ENCODE measurements around the gene GLS.

Gene GLS

GRCh38 chr2:190880378-190881083, at the start of gene GLS:
Gene GLS, plus strand, starts transcription at chr2:190880821. Its CDS starts 264 bp downstream, at chr2:190881085.
- peak within 1 kb of the TSS; percentile 96 for H3K4me3 Mint-ChIP-seq
- peak within 1 kb of the TSS; percentile 94 for H3K27ac Mint-ChIP-seq
- peaks cover 17% of the 10 kb centered on the region for H3K36me3 Mint-ChIP-seq (ENCODE audit: low read depth)

GRCh38 chr2:190831941-190832340, 48.7 kb upstream of the GLS start:
- Mint-ChIP-seq H3K9me3 (peaks cover 6% of the 10 kb centered on the region), H3K36me3 (ENCODE audit: low read depth) (peaks cover 4% of the 10 kb centered on the region), H3K27ac (no peak overlapping the region), H3K27me3 (ENCODE audit: low read depth, poor library complexity) (peaks cover 6% of the 10 kb centered on the region), H3K4me1 (no peaks in the 10 kb centered on the region), H3K4me3 (no peak overlapping the region)
- TF ChIP-seq CTCF (IDR thresholded peaks at IDR 0.05), result no peak
- no peak for DNase-seq

More at GRCh38 chr2:190880378-190881083, at the start of gene GLS:
- H3K4me1 Mint-ChIP-seq, result peaks cover 35% of the 10 kb centered on the region
- no peak for TF ChIP-seq CTCF (IDR thresholded peaks at IDR 0.05)
- H3K27me3 Mint-ChIP-seq (ENCODE audit: low read depth, poor library complexity), result no peaks in the 10 kb centered on the region
- H3K9me3 Mint-ChIP-seq, result no peaks in the 10 kb centered on the region
- peak; percentile 96 for DNase-seq

GRCh38 chr2:190834890-190835208, 45.8 kb upstream of the GLS start:
- Mint-ChIP-seq H3K4me3 (no peak overlapping the region), H3K27ac (no peak overlapping the region), H3K36me3 (ENCODE audit: low read depth) (peaks cover 4% of the 10 kb centered on the region), H3K9me3 (no peaks in the 10 kb centered on the region), H3K27me3 (ENCODE audit: low read depth, poor library complexity) (peaks cover 6% of the 10 kb centered on the region), H3K4me1 (no peaks in the 10 kb centered on the region)
- DNase-seq, result no peak
- TF ChIP-seq CTCF (IDR thresholded peaks at IDR 0.05), result no peak

- H3K27me3 Mint-ChIP-seq (ENCODE audit: low read depth, poor library complexity), result peaks cover 6% of the 10 kb centered on the region
- peak overlapping the region; percentile 14 for H3K27ac Mint-ChIP-seq
- no peak for TF ChIP-seq CTCF (IDR thresholded peaks at IDR 0.05)
- H3K4me1 Mint-ChIP-seq, result peaks cover 1% of the 10 kb centered on the region
- no peak overlapping the region for H3K4me3 Mint-ChIP-seq
- H3K36me3 Mint-ChIP-seq (ENCODE audit: low read depth), result peaks cover 4% of the 10 kb centered on the region
- DNase-seq, result no peak
- no peaks in the 10 kb centered on the region for H3K9me3 Mint-ChIP-seq
Observed at GRCh38 chr2:190835303-190835930, 45.2 kb upstream of the GLS start.

GRCh38 chr2:190836767-190837166, 43.9 kb upstream of the GLS start:
- H3K4me3 Mint-ChIP-seq, result no peak overlapping the region
- no peak for DNase-seq
- no peaks in the 10 kb centered on the region for H3K9me3 Mint-ChIP-seq
- H3K4me1 Mint-ChIP-seq, result peaks cover 10% of the 10 kb centered on the region
- peaks cover 4% of the 10 kb centered on the region for H3K27me3 Mint-ChIP-seq (ENCODE audit: low read depth, poor library complexity)
- H3K27ac Mint-ChIP-seq, result no peak overlapping the region
- H3K36me3 Mint-ChIP-seq (ENCODE audit: low read depth), result no peaks in the 10 kb centered on the region
- no peak for TF ChIP-seq CTCF (IDR thresholded peaks at IDR 0.05)

GRCh38 chr2:190837420-190837819, 43.2 kb upstream of the GLS start:
- H3K27ac Mint-ChIP-seq, result no peak overlapping the region
- H3K4me1 Mint-ChIP-seq, result peaks cover 10% of the 10 kb centered on the region
- peaks cover 4% of the 10 kb centered on the region for H3K27me3 Mint-ChIP-seq (ENCODE audit: low read depth, poor library complexity)
- TF ChIP-seq CTCF (IDR thresholded peaks at IDR 0.05), result no peak
- no peak overlapping the region for H3K4me3 Mint-ChIP-seq
- no peaks in the 10 kb centered on the region for H3K9me3 Mint-ChIP-seq
- DNase-seq, result no peak
- H3K36me3 Mint-ChIP-seq (ENCODE audit: low read depth), result no peaks in the 10 kb centered on the region

Data from nephron progenitor cell (in vitro differentiated cells).